ENCODE results near the gene CCDC92B.
A peak's percentile ranks its signal among the peaks of the same experiment; 100 is the strongest.
"Not testable (repeated sequence)": the region's sequence is repeated elsewhere in the genome, so short reads cannot be mapped to it uniquely, and the experiment has no call there.

CCDC92B gene

DNA sequence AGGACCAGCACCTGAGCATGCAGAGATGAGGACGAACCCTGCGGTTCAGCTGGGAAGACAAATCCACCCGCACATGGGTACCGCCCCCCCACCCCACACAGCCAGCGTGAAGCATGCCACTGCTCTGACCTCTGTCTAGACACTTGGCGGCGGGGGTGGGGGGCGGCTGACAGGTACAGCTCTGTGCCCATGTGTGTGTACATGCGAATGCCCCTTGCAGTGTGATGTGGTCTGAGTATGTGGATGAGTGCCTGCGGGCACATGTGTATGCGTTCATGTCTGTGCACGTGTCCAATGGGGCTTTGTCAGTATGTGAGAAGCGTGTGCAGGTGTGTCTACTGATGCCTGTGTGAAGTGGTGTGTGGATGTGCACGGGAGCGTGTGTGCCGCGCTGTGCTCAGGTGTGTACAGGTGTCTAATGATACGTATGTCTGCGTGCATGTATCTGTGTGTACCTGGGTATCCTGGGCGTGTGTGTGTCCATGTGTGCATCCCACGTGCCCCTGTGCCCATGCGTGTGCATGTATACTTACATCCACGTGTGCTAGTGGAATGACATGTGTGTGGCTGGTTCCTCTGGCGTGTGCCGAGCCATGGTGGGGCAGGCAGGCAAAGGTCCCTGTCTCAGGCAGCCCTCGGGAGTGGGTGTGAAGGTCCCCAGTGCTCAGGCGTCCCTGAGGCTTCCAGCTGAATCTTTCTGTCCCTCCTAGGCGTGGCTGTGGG, 46.1 kb upstream of the CCDC92B start:
- TF ChIP-seq, protein P1, sequence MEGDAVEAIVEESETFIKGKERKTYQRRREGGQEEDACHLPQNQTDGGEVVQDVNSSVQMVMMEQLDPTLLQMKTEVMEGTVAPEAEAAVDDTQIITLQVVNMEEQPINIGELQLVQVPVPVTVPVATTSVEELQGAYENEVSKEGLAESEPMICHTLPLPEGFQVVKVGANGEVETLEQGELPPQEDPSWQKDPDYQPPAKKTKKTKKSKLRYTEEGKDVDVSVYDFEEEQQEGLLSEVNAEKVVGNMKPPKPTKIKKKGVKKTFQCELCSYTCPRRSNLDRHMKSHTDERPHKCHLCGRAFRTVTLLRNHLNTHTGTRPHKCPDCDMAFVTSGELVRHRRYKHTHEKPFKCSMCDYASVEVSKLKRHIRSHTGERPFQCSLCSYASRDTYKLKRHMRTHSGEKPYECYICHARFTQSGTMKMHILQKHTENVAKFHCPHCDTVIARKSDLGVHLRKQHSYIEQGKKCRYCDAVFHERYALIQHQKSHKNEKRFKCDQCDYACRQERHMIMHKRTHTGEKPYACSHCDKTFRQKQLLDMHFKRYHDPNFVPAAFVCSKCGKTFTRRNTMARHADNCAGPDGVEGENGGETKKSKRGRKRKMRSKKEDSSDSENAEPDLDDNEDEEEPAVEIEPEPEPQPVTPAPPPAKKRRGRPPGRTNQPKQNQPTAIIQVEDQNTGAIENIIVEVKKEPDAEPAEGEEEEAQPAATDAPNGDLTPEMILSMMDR (conservative IDR thresholded peaks at IDR 0.05; ENCODE audit: low read length) = no peak
- DNase-seq (ENCODE audit: low read depth) = no peak
- no peak overlapping the region for H3K4me3 ChIP-seq (ENCODE audit: low read length)

DNA sequence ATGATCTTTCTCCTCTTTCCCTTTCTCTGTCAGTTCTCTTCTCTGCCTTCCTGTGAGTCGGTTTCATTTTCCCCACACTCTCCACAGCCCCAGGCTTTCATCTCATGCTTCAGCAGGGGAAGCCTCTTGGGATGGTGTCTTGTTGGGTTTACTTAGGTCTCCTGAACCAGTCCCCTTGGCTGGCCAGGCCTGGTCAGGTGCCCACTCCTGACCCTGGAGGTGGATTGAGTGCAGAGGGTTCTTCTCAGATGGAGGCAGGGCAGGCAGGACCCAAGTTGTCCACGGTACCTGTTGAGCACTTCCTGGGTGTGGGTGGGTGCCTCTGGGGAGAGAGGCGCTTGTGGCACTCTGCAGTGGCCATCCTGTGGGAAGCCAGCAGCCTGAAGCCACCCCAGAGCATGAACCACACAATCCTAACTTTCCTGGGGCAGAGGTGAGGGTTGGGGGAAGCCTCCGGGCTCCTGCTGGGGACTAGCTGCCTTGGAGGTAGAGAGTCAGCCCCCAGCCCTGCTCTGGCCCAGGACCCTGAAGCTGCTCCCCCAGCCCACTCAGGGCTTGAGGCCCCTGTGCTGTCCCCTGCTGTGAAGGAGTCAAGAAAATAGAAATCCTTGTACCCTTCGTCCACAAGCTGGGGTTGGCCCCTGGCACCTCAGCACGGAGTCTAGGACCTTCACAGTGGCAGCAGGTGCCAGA, 44.8 kb upstream of the CCDC92B start:
- DNase-seq (ENCODE audit: low read depth) = no peak
- TF ChIP-seq, protein P1 (conservative IDR thresholded peaks at IDR 0.05; ENCODE audit: low read length) = no peak
- no peak overlapping the region for H3K4me3 ChIP-seq (ENCODE audit: low read length)

DNA sequence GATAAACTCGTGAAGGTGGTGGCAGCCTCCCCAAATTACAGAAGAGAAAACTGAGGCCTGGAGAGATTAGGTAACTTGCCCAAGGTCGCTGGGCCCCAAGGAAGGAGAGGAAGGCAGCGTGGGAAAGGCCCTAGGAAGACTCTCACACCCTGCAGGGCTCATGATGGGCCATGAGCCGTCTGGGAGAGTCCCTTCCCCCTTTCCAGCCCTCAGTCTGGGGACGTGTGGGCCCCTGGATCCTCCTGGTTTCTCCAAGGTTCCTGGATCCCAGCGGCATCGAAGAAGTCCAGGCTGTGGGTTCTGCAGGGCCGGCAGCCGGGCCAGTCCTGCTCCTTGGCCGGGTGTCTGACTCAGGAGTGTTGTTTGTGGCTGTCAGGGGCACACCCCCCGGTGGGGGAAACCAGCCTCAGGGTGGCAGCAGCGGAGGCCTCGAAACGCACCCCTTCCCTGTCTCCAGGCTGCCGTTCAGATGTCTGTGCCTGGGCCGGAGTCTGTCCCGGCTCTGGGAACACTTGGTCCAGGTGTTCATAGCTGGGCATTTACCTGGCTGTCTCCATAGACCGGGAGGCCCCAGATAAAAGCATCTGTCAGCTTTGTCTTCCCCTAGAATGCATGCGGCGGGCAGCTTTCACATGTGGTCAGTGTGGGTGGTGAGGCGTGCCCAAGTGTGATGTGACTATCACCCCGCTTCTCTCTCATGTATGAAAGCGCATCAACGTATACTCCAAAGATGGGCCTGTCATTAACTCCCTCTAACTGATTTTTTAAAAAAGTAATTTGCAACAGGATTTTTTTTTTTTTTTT, 43.1 kb upstream of the CCDC92B start:
- no peak for DNase-seq (ENCODE audit: low read depth)

DNA sequence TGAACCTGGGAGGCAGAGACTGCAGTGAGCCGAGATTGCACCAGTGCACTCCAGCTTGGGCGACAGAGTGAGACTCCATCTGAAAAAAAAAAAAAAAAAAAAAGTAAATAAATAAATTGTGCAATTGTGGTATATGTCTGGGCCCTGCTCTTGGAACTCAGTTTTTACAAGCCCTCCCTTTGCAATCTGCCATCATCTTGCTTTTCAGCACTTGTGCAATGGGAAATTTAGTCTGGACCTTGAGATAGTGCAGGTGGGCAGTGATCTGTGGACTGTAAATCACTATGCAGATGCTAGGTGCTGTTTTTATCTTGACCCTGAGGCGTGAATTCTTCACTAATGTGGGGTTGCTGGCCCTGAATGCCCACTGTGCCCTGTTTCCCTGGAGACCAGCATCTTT, 40.2 kb upstream of the CCDC92B start:
- no peak for DNase-seq (ENCODE audit: low read depth)
- TF ChIP-seq, protein P1 (conservative IDR thresholded peaks at IDR 0.05; ENCODE audit: low read length) = no peak
- no peak overlapping the region for H3K4me3 ChIP-seq (ENCODE audit: low read length)

More for the DNA sequence above, 43.1 kb upstream of the CCDC92B start:
- H3K4me3 ChIP-seq (ENCODE audit: low read length) = no peak overlapping the region
- TF ChIP-seq, protein P1 (conservative IDR thresholded peaks at IDR 0.05; ENCODE audit: low read length) = no peak

DNA sequence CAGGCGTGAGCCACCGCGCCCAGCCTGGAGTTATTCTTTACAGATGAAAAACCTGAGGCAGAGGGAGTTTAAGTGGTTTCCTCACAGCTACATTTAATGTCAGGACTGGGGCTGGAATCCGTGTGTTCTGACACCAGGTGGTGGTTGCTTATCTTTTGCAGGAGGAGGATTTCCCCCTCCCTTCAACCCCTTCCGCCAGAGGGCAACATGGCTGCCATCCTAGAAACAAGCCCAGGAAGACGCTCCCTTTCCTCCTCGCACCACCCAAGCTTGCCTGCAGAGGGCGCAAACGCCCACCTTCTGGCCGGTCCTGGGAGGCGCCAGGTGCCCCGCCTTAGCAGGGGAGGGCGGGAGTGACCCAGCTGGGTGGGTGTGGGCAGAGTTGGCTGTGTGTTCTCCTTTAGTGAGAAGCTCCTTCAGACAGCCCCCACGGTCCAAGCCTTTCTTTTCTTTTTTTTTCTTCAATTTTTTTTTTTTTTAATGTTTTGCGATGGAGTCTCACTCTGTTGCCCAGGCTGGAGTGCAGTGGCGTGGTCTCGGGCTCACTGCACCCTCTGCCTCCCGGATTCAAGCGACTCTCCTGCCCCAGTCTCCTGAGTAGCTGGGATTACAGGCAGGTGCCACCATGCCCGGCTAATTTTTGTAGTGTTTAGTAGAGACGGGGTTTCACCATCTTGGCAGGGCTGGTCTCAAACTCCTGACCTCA, 36.9 kb upstream of the CCDC92B start:
- H3K4me3 ChIP-seq (ENCODE audit: low read length) = no peak overlapping the region
- DNase-seq (ENCODE audit: low read depth) = peak; percentile 44
- TF ChIP-seq, protein P1 (conservative IDR thresholded peaks at IDR 0.05; ENCODE audit: low read length) = peak; percentile 66

GRCh38 chr17:2785376-2785775, 35.9 kb upstream of the CCDC92B start:
- not testable (repeated sequence) for DNase-seq (ENCODE audit: low read depth)

DNA sequence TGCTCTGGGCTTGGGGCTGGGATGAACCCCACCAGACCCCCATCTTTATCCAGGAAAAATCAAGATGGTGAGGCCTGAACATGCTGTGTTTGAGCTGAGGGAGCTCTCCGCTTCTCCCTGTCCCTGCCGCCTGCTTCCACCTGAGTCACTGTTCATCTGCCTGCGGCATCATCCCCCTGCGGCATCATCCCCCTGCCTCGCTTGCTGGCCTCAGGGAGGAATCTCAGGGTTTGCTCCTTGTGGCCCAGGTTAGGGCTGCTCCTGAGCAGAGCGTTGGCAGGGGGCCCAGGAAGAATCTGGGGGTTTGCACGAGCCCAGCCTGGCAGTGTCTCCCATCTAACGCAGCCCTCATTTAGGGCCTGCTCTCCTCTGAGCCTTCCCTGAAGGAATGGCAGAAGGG, 35.4 kb upstream of the CCDC92B start:
- TF ChIP-seq, protein P1 (conservative IDR thresholded peaks at IDR 0.05; ENCODE audit: low read length) = no peak
- no peak overlapping the region for H3K4me3 ChIP-seq (ENCODE audit: low read length)
- no peak for DNase-seq (ENCODE audit: low read depth)

More at GRCh38 chr17:2785376-2785775, 35.9 kb upstream of the CCDC92B start:
- not testable (repeated sequence) for H3K4me3 ChIP-seq (ENCODE audit: low read length)
